Sigmoid colon (tissue), 4 donors: ENCODE results near the gene ENPP6.

Source experiments
- EP300 ChIP-seq, 4 donors: sonication (generic); formaldehyde crosslinking; IDR thresholded peaks; one replicate each; pipeline ENCODE4 v1.6.1; 2017; ENCODE audit warnings: antibody characterized with exemption in 4 of 4
- POLR2A ChIP-seq, 2 donors: fragments of 450-650 bp; IDR thresholded peaks; one replicate each; pipeline ENCODE4 v1.6.1; 2016; ENCODE audit warnings: antibody characterized with exemption in 2 of 2, mild to moderate bottlenecking in 2 of 2, moderate library complexity in 2 of 2
- POLR2AphosphoS5 ChIP-seq, 4 donors: sonication (generic); formaldehyde crosslinking; IDR thresholded peaks; one replicate each; pipeline ENCODE4 v1.6.1; 2017; ENCODE audit warnings: antibody characterized with exemption in 4 of 4
- TF ChIP-seq, protein P1 (sequence below), 4 experiments: fragments of 450-650 bp in 3 of 4; fragments of 200-600 bp in 1 of 4; IDR thresholded peaks; one replicate each; pipeline ENCODE4 v1.5.1; 2016 to 2019; ENCODE audit warnings: antibody characterized with exemption in 4 of 4, mild to moderate bottlenecking in 3 of 4, moderate library complexity in 2 of 4

DNA sequence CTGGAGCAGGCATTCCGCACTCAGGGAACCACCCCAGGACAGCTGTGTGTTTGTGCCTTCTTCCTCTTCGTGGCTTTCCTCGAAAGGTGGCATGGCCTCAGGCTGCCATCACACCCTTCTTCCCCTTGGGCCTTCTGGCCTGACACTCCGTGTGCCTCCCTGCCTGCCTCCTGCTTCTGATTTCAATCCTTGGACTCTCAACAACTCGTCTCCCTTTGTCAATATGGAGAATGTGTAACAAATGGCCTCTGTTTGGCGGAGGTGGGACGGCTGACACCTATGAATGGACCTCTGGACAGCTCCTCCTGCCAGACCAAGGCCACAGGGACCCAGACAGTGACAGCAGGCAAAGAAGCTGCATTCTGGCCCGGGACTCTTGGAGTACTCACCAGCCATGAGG, 137.0 kb downstream of the ENPP6 start:
- TF ChIP-seq POLR2AphosphoS5 (IDR thresholded peaks at IDR 0.05) (no peak), POLR2A (IDR thresholded peaks at IDR 0.05) (no peak), EP300 (IDR thresholded peaks at IDR 0.05) (no peak)
- TF ChIP-seq, protein P1, sequence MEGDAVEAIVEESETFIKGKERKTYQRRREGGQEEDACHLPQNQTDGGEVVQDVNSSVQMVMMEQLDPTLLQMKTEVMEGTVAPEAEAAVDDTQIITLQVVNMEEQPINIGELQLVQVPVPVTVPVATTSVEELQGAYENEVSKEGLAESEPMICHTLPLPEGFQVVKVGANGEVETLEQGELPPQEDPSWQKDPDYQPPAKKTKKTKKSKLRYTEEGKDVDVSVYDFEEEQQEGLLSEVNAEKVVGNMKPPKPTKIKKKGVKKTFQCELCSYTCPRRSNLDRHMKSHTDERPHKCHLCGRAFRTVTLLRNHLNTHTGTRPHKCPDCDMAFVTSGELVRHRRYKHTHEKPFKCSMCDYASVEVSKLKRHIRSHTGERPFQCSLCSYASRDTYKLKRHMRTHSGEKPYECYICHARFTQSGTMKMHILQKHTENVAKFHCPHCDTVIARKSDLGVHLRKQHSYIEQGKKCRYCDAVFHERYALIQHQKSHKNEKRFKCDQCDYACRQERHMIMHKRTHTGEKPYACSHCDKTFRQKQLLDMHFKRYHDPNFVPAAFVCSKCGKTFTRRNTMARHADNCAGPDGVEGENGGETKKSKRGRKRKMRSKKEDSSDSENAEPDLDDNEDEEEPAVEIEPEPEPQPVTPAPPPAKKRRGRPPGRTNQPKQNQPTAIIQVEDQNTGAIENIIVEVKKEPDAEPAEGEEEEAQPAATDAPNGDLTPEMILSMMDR (IDR thresholded peaks at IDR 0.05) = no peak
